DMS53 treated with DMSO at 0.1 percent for 48 hours (cell line): ENCODE measurements around the gene PPT2.

ENCODE experiments used
- DNase-seq: peaks from one replicate; lab custom pipeline; 2025; ENCODE audit not compliant: unreplicated experiment; lab: John Stamatoyannopoulos, UW

PPT2 gene, protein sequence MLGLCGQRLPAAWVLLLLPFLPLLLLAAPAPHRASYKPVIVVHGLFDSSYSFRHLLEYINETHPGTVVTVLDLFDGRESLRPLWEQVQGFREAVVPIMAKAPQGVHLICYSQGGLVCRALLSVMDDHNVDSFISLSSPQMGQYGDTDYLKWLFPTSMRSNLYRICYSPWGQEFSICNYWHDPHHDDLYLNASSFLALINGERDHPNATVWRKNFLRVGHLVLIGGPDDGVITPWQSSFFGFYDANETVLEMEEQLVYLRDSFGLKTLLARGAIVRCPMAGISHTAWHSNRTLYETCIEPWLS

DNA sequence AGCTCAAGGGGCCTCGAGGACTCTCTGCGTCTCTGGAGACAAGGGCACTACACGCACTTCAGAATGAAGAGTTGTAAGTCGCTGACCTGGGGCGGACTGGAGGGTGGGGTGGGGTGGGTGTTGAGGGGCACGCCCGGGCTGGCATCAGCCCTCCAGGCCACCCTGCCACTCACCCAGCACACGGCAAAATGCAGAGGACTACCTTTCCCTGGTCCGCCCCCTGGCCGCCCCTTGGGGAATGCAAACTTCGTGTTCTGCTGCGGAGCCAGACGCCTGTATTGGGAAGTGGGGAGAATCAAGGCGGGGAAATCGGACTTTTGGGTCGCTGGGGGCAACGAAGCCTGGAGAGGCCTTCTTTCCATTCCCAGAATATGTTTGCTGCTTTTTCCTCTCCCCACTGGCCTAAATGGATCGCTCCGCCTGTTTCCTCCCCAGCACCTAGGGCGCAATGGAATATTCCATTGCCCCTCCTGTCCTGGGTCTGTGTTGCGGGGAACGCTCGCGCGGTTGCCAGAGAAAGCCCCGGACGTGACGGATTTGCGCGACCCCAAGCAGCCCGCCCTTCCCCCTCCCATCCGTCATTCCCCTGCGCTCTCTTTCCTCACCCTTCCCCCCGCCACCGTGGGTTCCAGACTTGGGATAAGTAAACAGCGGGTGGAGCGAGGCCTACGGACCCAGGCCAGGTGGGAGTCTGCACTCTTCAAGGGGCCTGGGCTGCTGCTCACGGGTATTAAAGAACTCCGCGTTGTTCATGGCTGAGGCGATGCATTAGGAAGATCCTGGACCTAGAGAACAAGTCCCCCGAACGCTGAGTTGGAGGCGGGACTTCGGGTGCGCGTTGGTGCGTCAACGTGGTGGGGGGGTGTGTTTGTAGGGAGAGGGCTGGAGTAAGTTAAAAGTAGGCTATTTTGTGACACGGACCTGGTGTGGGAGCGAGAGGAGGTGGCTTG is at the start of gene PPT2:
Gene PPT2, plus strand, starts transcription at position 578 of the 950 bp plus-strand sequence. CDS start 454 bp downstream, outside the sequence.
- peak; percentile 56 for DNase-seq

GRCh38 chr6:32105433-32105832 is 48.5 kb upstream of the PPT2 start:
- no peak for DNase-seq

GRCh38 chr6:32107406-32107805 is 46.5 kb upstream of the PPT2 start:
- DNase-seq = no peak

GRCh38 chr6:32108094-32108627 is 45.8 kb upstream of the PPT2 start:
- DNase-seq = no peak

DNA sequence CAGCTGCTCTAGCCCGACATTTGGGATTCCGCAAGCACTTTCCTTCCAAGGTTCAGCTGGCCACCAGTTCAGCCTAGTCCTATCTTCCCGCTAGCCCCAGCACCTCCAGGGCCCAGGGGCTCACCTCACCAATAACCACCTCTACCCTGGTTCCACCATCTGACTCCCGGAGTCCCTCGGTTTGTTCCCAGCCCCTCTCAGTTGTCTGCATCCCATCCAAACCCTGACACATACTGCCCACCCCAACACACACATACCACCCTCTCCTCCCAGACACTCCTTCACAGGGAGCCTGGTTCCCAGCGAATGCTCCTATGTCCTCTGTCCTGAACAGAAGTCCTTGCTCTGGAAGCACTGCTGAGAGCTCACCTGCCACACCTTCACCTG is 45.2 kb upstream of the PPT2 start:
- no peak for DNase-seq

- DNase-seq = no peak
Observed at GRCh38 chr6:32109114-32109764, 44.7 kb upstream of the PPT2 start, which contains the start of gene TNXB. TSS of gene TNXB (minus strand) at chr6:32109338. CDS start at chr6:32098198, 11,140 bp downstream.

- no peak for DNase-seq
Observed at GRCh38 chr6:32109765-32110160, 44.2 kb upstream of the PPT2 start.

DNA sequence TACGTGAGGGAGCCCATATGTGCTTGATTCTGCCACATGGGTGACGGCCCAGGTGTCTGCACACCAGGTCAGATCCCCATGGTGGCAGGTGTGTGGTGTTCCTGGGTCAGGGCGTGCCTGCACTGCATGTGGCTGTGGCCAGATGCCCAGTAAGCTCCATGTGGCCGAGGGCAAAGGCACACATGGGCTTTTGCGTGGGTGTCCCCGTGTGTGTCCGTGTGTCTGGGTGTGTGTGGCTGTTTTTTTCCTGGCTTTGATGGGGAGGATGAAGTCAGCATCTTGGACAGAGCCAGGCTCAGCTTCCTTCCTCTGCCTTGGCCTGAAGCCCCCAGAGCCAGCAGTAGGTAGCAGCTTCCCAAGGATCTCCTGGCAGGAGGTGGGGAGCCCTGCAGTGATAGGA is 43.3 kb upstream of the PPT2 start:
- DNase-seq = no peak

DNA sequence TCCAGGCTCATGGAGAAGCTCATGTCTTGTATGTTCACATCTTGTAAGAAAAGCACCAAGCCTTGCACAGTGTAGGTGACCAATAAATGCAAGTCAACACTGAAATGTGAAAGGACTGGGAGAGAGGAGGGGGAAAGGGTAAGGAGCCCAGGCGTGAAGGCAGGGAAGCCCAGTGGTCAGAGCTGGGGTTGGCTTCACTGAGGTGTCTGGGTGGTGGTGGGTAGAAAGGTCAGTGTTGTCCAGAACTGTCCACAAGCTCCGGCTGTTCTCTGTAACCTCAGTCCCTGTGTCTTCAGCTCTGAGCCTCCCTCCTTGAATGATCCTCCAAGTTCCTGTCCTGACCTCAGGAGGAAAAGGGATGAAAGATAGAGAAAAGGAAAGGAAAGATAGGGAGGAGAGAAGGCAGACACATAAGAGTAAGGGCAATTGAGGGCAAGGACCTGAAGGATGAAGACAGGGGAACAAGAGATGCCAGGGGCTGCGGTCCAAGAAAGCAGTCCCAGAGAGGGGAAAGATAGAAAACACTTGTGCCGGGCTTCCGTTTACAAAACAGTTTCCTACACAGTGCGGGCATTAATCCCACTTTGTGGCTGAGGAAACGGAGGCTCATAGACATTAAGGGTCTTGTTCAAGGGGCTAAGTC is 42.4 kb upstream of the PPT2 start:
- DNase-seq = no peak

DNA sequence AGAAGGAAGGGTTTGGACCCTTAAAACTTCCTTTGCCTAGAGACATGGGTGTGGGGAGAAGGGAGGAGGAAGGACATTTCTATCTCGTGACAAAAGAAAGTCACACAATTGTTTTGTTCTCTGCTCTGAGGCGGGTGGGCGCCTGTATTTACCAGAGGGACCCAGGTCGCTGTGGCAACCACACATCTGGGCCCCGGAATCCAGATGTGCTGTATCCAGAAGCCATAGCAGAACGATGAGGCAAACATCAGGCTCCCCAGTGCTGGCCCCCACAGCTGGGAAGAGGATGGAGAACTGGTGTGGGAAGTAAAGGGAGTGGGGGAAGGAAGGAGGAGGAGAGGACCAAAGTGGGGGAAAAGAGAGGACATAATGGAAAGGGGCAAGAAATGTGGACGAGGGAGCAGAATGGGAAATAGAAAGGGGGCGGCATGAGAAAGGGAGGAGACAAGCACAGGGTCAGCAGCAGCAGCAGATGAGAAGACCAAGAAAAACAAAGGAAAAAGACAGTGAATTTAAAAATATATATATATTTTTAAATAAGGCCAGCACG is 41.4 kb upstream of the PPT2 start:
- DNase-seq = no peak

DNA sequence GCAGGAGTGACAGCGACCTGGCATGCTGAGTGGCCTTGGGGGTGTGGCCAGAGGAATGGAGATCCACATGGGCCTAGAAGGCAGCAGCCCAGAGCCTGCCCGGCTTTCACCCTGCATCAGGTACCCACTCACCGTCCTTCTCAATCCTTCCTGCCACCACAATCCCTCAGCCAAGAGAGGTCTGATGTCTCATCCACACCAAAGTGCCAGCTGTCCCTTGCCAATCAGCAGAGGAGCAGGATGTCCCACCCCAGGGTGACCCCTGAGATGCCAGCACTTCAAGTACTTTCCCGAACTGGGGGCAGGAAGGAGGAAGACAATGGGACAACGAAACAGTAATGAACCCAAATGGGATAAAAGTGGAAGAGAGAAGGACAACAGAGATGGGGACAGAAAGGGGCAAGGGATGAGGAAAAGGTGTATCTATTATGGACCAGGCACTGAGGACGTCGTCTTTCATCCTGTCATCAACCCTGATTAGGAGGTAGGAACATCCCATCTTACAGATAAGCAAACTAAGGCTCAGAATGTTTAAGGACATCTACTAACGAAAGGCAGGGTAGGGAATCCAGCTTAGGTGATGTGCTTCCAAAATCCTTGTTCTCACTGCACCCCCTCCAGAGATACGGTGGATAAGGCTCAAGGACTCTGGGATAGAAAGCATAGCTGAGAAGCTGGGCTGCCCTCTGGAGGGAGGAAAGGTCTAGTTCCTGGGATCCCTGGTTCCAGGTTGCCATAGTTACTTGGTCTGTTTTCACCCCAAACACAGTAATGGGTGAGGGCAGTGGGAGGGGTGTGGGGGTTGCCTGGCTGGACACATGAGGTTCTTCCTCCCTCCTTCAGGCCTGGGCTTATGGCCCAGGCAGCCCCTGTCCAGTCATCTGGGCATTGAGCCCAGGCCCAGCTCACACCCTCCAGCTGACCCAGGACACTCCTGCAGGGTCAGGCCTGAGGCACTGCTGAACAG is 40.3 kb upstream of the PPT2 start:
- no peak for DNase-seq

DNA sequence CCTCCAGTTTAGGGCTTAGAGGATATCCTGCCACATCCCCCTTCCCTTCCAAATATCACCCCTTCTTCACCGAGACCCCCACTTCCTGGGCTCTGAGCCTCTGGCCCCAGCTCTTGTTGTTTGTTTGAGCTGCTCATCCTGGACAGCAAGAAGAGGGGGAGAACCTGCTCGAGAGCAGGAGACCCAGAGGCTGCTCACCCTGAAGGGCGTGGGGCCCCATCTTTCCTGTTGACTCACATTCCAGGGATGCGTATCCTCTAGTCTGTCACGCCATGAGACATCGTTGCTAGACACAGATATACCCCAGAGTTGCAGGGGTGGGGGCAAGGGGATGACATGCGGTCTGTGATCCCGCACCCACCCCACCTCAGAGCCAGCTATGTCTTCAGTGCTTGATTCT is 39.1 kb upstream of the PPT2 start:
- no peak for DNase-seq

DNA sequence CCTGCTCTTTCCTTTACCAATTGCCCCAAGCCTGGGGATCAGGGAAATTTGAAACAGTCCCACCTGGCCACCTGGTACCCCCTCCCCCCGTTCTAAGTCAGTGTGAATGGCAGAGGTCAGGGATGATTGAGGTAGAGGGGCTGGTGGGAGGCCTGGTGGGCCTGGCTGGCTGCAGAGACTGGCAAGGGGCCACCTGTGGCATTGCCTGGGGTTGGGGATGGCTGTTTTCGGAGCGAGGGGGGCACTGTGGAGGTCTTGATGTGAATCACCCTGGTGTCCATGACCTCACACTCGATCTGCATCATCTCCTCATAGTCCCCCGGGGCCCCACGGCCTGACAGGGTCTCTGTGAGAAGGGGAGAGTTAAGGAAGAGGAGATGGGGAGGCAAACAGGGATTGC is 38.3 kb upstream of the PPT2 start:
- no peak for DNase-seq

DNA sequence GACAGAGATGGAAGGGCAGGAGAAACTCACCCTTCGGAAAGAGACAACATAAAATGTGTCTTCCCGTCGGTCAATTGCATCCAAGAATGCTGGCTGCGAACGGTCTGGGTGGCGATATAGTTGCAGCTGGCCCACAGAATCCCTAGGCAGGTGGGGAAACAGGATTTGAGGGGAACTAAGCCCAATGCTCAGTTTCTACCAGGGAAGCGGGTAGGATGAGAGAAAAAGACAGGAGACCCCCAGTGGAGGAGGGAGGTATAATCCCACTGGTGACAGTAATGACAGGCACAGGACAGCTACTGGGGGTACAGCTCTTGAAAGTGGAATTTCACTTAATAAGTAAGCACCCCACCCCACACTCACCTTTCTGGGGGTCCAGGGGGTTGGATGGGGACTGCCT is 37.3 kb upstream of the PPT2 start:
- DNase-seq = no peak

GRCh38 chr6:32117461-32117860 is 36.5 kb upstream of the PPT2 start:
- DNase-seq = no peak

DNA sequence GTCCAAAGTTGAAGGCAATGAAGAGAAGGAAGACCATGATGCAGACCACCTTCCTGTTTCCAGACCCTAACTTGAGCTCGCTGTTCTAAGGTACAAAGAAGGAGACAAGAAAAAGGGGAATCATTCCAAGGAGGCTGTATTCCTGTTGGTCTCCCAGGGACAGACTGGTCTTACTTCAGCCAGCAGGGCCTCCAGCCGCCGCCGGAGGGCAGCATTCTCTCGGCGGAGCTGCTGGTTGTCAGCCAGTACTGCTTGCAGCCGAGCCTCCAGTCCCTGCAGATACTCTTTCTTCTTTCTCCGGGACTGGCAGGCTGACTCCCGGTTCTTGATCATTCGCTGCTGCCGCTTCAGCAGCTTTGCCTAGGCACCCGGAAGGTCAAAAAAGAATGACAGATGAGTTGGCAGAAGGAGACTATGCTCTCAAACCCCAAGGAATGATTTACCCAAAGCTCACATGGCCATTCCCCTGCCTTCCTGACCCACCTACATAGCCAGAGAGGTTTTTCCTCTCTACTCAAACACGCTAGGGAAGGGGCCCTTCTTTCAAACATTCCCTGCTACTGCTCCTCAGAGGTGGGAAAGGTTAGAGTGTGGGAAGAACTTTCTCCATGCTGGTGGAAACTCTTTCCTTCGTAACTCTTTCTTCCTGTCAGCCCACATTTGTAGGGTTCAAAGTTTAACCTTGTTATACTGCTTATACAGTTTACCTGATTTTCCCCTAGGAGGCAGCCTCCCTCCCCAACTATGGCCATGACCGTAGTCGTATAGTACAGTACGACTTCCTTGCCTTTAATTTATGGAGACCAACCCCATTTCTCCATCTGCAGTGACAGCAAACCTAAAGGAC is 34.9 kb upstream of the PPT2 start:
- DNase-seq = peak; percentile 81

- no peak for DNase-seq
Observed at GRCh38 chr6:32120573-32121059, 33.3 kb upstream of the PPT2 start.

DNA sequence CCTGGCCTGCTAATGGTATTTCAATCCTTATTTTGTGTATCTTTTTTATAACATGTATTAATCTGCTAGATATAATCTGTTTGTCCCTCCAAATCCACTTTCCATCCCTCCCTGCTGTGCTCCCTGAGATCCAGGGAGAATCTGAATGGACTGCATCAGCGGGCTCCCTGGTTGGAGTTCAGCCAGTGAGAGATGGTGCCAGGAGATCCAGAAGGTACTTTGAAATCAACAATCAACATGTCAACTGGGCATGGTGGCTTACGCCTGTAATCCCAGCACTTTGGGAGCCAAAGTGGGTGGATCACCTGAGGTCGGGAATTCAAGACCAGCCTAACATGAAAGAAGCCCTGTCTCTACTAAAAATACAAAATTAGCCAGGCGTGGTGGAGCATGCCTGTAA is 30.3 kb upstream of the PPT2 start:
- no peak for DNase-seq
